SW 1271 (cell line): ENCODE data around the gene ZBTB38.

ENCODE experiments used
- DNase-seq, 2 experiments: peaks; one replicate each; lab custom pipeline; 2025; lab: John Stamatoyannopoulos, UW

ZBTB38 gene

GRCh38 chr3:141366285-141367037, 1.8 kb upstream of the ZBTB38 start:
- peak; percentile 88 to 92 for DNase-seq

DNA sequence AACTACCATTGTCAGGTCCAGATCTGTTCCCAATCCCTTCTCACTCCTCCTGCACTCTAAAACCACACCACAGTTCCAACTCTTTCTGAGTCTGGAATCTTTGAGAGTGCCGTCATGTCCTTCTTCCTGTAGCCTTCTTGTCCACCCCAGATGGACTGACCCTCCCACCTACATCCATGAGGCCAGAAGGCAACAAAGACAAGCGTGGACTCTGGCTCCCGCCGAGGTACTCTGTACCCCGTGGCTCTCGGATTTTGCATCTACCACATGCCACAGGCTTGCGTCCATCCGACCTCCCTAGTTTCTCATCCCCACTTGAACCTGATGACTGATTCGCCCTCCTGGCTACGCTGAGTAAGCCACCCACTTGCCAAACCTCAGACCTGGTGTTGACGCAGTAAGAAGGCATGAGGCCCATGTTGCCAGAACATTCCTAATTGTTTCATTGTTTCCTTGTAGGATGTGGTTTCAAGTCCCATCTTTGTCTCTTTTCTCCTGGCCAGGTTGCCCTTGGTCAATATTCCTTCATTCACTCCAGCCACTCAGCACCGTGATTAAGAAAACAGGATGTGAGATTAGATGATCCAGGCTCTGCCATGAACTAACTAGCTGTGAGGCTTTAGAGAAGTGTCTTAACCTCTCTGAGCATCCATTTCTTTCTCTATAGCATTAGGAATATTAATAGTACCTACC, 1.1 kb upstream of the ZBTB38 start:
- peak; percentile 92 to 93 for DNase-seq

GRCh38 chr3:141368925-141369794, 856 bp downstream of the ZBTB38 start:
- no peak for DNase-seq

DNA sequence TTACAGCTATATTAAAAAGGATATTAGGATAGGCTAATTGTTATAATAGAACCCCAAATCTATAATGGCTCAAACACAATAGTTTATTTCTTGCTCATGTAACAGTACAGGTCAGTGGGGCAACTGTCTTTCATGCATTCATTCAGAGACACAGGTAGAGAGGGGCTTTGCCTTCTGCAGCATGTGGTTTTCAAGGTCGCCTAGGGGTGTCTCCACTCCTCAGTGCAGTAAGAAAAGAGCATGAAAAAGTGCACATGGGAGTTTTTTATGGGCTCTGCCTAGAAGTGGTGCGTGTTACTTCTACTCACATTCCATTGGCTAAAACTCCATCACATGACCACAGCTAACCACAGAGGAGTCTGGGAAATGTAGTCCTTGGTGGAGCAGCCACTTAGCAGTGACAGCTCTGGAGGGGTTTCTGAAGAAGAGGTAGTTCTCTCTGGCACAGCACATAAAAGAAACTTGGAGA, 1.8 kb downstream of the ZBTB38 start:
- DNase-seq = peak; percentile 58 to 92

DNA sequence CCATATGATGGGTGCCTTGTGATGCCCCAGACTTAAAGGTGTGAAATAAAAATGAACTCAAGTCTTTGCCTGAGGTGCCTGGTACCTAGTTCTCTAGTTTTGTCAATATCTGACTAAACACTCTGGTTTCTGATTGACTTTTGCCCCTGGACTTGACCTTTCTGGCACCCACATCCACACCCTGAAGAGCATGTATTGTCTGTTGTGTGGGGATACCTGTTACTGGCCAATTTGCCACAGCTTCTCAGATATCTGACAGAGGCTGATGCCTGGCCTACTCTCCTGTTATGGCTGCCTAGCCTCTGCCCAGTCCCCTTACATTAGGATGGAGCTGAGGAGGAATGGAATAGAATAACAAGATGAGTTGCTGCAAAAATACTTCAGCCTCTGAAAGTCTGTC, 3.6 kb downstream of the ZBTB38 start:
- no peak for DNase-seq

DNA sequence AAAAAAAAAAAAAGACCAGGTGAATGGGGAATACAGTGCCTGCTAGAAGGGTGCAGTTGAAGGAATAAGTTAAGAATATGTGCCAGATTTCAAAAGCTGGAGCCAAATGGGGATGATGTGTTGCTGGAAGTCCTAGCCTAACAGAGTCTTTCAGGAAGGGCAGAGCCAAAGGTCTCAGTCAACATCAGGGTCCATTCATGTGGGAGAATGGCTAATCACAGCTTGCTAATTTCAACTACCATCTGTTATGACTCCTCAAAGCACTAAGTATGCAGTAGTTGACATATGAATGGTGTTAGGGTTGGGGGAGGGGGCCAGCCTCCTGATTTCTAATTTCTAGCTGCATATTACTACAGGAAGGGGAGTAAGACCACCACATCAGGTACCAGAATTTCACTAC, 4.4 kb downstream of the ZBTB38 start:
- DNase-seq = no peak

- no peak for DNase-seq
Observed at GRCh38 chr3:141373232-141373631, 4.9 kb downstream of the ZBTB38 start.

GRCh38 chr3:141373768-141374526, 5.6 kb downstream of the ZBTB38 start:
- no peak for DNase-seq

- DNase-seq = no peak
Observed at GRCh38 chr3:141375381-141376301, 7.3 kb downstream of the ZBTB38 start.

GRCh38 chr3:141377377-141377776, 9.1 kb downstream of the ZBTB38 start:
- no peak for DNase-seq

- DNase-seq = no peak
Observed at GRCh38 chr3:141378556-141378955, 10.3 kb downstream of the ZBTB38 start.

DNA sequence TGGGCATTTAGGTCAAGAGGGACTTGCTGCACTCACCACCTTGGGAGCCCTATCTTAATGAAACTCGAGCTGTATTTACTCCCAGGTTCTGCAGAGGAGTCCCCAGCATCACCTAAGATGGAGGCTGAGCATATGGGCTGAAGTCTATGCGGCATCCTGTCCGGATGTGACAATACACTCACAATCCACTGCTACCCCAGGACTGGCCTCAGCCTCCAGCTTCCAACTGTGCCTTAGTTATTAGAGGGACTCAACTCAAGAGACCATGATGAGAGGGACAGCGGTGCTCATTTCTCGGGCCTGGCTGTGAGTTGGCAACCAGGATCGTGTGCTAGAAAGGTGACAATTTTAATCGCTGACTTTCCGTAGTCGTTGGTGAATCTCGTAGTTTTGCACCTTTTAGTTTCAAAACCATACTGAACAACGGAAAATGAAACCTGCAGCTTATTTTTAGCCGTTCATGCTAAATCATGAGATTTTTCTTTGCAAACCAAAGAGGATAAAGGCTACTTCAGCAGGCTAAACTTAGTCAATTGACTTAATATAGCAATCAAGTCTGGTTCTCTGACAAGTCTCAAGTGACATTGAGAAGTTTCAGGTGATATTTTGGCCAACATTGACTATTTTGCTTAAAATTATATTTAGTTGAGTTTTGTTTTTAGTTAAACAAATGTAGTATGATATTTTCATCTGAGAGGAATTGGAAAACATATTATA, 11.1 kb downstream of the ZBTB38 start:
- no peak for DNase-seq

GRCh38 chr3:141380279-141380678, 12.0 kb downstream of the ZBTB38 start:
- DNase-seq = no peak

- no peak for DNase-seq
Observed at GRCh38 chr3:141380987-141381386, 12.7 kb downstream of the ZBTB38 start.

DNA sequence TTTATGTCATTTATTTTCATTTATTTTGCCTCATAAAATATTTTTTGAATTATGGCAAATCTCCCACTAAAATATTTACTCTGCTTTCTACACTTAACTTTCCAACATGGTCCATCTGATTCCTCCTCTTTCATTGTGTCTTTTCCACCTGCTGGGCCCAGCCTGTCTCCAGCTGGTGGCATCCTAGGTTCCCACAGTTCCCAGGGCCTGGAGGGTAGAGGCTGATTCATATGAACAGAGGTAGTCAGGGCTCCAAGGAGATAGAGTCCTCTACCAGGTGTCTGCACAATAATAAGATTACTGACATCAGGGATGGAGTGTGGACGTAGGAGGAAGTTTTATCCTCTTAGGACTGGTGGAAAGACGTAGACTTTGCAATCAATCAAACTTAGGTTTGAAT, 14.3 kb downstream of the ZBTB38 start:
- no peak for DNase-seq

DNA sequence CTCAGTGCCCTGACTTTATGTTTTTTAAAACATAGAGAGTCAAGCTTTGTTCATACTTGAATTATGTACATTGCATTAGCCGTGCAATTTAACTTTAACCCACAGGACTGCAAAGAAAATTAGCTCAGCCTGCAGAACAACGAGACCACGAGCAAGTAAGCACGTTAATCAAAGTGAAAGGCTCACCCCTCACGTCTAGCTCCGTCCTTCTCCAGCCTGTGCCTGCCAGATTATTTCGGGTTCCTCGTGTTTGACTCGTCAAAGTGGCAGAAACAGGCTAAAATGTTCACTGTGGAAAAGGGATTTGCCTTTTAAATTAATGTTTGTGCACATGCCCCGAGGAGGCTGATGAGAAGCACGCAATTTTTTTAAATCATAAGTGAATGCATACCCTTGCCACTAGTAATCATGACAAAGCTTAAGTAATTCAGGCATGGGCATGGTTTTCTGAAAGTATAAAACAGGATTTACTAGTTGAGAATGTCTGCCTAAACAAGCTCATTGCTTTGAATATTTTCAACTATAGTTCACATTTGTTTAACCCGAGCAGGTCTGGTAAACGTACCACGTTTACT, 15.3 kb downstream of the ZBTB38 start:
- DNase-seq = no peak

DNA sequence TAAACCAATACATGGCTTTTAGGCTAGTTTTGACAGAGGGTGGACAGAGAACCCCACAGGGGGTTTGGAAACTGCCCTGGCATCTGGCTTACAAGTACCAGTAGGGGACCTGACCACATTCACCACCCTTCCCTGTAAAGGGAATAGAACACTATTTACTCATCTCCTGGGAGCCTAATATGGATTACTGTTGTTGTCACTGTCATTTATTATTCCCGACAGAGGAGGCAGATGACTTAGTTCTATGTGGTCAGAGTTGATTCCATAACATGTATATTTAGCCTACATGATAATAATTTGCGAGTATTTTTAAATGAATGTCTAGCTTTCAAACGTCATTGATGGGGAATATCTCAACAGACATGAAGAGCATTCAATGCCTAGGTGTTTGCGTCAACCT, 15.9 kb downstream of the ZBTB38 start:
- no peak for DNase-seq

DNA sequence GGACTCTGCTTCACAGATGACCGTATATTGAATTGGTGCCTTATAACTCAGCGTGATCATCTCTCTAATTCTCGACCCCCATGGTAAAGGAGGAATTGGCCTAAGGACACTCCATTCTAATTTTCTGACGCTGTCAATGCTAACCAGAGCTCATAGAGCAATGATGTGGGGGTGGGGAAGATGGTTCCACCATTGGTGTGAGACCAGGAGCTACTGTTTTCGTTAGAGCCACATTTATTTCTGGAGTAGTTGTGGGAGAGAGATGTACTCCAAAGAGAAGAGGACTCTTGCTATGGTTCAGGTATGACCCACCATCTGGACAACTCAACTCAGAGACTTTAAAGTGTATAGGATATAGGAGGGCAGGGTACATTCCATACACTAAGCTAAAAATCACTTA, 16.3 kb downstream of the ZBTB38 start:
- no peak for DNase-seq

- no peak for DNase-seq
Observed at GRCh38 chr3:141385406-141386125, 17.3 kb downstream of the ZBTB38 start.
